ENCODE results near the gene MYBBP1A.

MYBBP1A gene

DNA sequence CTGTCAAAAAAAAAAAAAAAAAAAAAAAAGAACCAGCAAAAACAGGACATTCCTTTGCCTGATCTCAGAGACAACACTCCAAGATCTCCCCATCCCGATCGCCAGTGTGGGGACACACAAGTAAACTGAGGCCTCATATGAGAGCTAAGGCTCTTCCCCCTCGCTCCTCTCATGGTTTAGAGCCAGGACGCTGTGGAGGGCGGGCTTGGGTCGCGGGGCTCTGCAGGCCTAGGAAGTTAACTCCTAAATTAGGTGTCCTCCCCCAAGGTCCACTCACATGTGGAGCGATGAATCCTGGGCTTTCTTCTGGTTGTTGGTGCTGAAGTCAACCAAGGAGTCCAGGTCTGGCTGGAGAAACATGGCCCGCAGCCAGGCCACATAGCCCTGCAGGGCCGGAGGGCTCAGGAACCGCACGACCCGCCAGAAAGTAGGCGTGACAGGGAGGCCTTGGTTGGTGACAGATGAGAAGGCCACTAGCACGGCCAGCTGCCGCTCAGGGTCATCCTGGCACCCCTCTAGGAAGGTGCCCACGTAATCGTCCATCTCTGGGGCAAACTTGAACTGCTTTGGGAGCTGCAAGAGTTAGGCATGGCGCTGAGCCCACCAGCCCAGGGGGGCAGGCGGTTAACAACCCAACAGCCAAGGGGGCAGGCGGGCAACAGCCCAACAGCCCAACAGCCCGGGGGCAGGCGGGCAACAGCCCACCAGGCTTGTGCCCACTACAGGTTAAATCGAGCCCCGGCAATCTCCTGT lies 5.2 kb downstream of the MYBBP1A start:
- H3K4me2 ChIP-seq: no peak overlapping the region
- peaks cover 4% of the 10 kb centered on the region for H3K4me1 ChIP-seq (ENCODE audit: low read depth, poor library complexity, severe bottlenecking)
- no peak overlapping the region for H3K9ac ChIP-seq
- no peaks in the 10 kb centered on the region for H4K20me1 ChIP-seq (ENCODE audit: insufficient read depth)
- H3K36me3 ChIP-seq (ENCODE audit: insufficient read depth): no peaks in the 10 kb centered on the region
- no peak overlapping the region for H3K27ac ChIP-seq
- H2AFZ ChIP-seq (ENCODE audit: low read depth): no peak overlapping the region
- H3K4me3 ChIP-seq (IDR thresholded peaks at IDR 0.05; ENCODE audit: insufficient read depth, low read depth, low read length): no peak overlapping the region
- peaks cover 25% of the 10 kb centered on the region for H3K79me2 ChIP-seq (ENCODE audit: insufficient read depth, low read depth)
- TF ChIP-seq, protein P1, sequence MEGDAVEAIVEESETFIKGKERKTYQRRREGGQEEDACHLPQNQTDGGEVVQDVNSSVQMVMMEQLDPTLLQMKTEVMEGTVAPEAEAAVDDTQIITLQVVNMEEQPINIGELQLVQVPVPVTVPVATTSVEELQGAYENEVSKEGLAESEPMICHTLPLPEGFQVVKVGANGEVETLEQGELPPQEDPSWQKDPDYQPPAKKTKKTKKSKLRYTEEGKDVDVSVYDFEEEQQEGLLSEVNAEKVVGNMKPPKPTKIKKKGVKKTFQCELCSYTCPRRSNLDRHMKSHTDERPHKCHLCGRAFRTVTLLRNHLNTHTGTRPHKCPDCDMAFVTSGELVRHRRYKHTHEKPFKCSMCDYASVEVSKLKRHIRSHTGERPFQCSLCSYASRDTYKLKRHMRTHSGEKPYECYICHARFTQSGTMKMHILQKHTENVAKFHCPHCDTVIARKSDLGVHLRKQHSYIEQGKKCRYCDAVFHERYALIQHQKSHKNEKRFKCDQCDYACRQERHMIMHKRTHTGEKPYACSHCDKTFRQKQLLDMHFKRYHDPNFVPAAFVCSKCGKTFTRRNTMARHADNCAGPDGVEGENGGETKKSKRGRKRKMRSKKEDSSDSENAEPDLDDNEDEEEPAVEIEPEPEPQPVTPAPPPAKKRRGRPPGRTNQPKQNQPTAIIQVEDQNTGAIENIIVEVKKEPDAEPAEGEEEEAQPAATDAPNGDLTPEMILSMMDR (conservative IDR thresholded peaks at IDR 0.05; ENCODE audit: low read depth, low read length): no peak
- H3K27me3 ChIP-seq (ENCODE audit: insufficient read depth, low read depth): no peaks in the 10 kb centered on the region

DNA sequence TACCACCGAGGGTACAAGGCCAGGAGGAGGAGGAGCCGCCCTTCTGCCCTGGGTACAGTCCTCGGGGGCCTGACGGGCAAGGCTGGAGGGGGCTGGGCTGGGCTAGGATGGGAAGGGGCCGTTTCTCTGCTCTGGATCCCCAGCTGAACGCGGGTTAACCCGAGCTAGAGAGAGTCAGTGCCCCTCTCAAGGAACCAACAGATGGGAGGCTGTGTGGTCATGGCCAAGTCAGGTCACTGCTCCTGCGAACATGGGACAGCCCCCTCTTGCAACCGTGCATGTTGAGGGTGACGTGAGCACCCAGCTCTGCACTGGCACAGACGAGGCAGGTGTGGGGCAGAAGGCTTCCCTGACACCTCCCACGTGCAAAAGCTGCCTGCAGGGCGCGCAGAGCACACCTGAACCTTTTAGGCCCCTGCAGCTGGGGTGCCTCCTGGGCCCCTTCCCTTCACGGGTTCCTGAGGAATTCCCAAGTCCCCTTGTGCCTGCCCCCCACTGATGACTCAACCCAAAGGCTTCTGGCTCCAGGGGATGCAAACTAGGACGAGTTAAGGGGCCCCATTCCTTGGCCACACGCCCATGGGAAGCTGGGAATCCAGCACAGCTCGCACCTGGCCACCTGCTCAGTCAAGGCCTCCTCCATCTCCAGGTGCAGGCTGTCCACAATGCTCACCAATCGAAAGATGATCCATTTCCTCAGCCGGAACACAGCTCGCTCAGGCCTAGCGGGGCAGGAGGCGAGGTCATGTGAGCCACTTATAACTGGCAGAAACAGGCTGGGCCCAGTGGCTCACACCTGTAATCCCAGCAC lies 6.3 kb downstream of the MYBBP1A start:
- peaks cover 4% of the 10 kb centered on the region for H3K4me1 ChIP-seq (ENCODE audit: low read depth, poor library complexity, severe bottlenecking)
- H3K4me2 ChIP-seq: no peak overlapping the region
- no peak overlapping the region for H3K27ac ChIP-seq
- H2AFZ ChIP-seq (ENCODE audit: low read depth): no peak overlapping the region
- no peaks in the 10 kb centered on the region for H3K27me3 ChIP-seq (ENCODE audit: insufficient read depth, low read depth)
- H4K20me1 ChIP-seq (ENCODE audit: insufficient read depth): no peaks in the 10 kb centered on the region
- peaks cover 14% of the 10 kb centered on the region for H3K79me2 ChIP-seq (ENCODE audit: insufficient read depth, low read depth)
- H3K36me3 ChIP-seq (ENCODE audit: insufficient read depth): no peaks in the 10 kb centered on the region
- TF ChIP-seq, protein P1 (conservative IDR thresholded peaks at IDR 0.05; ENCODE audit: low read depth, low read length): no peak
- H3K9ac ChIP-seq: no peak overlapping the region
- no peak overlapping the region for H3K4me3 ChIP-seq (IDR thresholded peaks at IDR 0.05; ENCODE audit: insufficient read depth, low read depth, low read length)

DNA sequence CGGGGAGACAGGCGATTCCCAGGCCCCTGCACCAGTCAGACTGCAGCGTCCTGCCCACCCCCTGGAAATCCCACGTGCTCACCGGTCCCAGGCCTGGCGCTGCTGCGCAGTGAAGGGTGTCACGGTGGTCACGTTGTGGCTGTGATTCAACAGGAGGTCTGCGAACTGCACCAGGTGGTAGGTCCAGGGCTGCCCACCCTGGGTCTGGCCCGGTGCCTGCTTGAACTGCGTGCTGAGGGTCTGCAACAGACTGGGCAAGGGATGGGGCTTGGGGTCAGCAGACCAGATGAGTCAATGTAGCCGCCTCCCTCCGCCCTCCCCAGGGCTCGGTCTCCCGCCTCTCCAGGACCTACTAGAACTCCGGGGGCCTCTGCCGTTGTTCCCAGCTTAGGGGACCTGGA lies 7.1 kb downstream of the MYBBP1A start:
- no peak overlapping the region for H3K4me3 ChIP-seq (IDR thresholded peaks at IDR 0.05; ENCODE audit: insufficient read depth, low read depth, low read length)
- no peak overlapping the region for H2AFZ ChIP-seq (ENCODE audit: low read depth)
- H3K4me1 ChIP-seq (ENCODE audit: low read depth, poor library complexity, severe bottlenecking): no peaks in the 10 kb centered on the region
- H3K27ac ChIP-seq: no peak overlapping the region
- H4K20me1 ChIP-seq (ENCODE audit: insufficient read depth): no peaks in the 10 kb centered on the region
- no peak overlapping the region for H3K9ac ChIP-seq
- H3K27me3 ChIP-seq (ENCODE audit: insufficient read depth, low read depth): no peaks in the 10 kb centered on the region
- no peak overlapping the region for H3K4me2 ChIP-seq
- H3K36me3 ChIP-seq (ENCODE audit: insufficient read depth): no peaks in the 10 kb centered on the region
- TF ChIP-seq, protein P1 (conservative IDR thresholded peaks at IDR 0.05; ENCODE audit: low read depth, low read length): no peak
- H3K79me2 ChIP-seq (ENCODE audit: insufficient read depth, low read depth): peaks cover 8% of the 10 kb centered on the region; the same call in 1 of the 2 replicates

DNA sequence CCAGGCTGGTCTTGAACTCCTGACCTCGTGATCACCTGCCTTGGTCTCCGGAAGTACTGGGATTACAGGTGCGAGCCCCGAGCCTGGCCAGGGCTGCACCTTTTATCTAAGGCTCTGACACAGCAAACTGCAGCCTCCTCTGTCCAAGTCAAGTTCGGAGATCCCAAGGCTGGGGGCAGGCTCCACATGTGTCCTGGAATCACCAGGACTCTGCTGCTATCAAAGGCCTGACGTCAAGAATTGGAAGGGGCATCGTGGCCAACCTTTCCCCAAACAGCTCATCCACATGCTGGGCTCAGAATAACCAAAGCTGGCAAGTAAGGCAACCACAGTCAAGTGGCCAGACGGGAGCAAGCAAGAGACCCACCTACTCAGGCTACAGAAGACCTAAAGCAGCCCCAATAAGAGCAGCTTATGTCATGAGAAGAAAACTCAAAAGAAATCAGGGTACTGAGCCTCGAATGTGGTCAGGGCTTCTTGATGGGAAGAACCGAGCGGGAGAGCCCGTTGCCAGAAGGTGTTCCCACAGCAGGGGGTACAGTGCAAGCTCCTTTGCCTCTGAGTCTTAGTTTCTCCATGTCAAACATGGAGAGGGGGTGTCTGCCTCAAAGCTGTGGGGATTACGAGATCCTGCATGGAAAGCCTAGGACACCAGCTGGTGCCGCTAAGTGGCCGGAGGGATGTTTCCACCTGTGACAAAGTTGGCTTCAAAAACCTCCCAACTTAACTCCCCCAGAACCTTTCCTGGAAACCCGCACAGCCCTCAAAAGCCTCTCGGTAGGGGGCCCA lies 7.9 kb downstream of the MYBBP1A start:
- Histone ChIP-seq H4K20me1 (ENCODE audit: insufficient read depth) (no peaks in the 10 kb centered on the region), H3K4me2 (no peak overlapping the region), H3K27ac (no peak overlapping the region), H3K4me3 (IDR thresholded peaks at IDR 0.05; ENCODE audit: insufficient read depth, low read depth, low read length) (no peak overlapping the region), H3K9ac (no peak overlapping the region), H2AFZ (ENCODE audit: low read depth) (no peak overlapping the region), H3K79me2 (ENCODE audit: insufficient read depth, low read depth) (peaks cover 1% of the 10 kb centered on the region; the same call in 1 of the 2 replicates), H3K27me3 (ENCODE audit: insufficient read depth, low read depth) (no peaks in the 10 kb centered on the region), H3K4me1 (ENCODE audit: low read depth, poor library complexity, severe bottlenecking) (no peaks in the 10 kb centered on the region), H3K36me3 (ENCODE audit: insufficient read depth) (no peaks in the 10 kb centered on the region)
- TF ChIP-seq, protein P1 (conservative IDR thresholded peaks at IDR 0.05; ENCODE audit: low read depth, low read length): no peak

Measured in KMS-11 (cell line).